ENCODE data around the gene CLIC3.

CLIC3 gene

GRCh38 chr9:136997830-136998234 is 1.5 kb upstream of the CLIC3 start:
- FAIRE-seq: no peak

GRCh38 chr9:136997371-136997770 is 1.0 kb upstream of the CLIC3 start:
- FAIRE-seq: no peak

- FAIRE-seq: no peak
Observed at GRCh38 chr9:136995772-136996311, 526 bp downstream of the CLIC3 start.

- FAIRE-seq: no peak
Observed at GRCh38 chr9:136995362-136995761, 1.0 kb downstream of the CLIC3 start.

GRCh38 chr9:136994888-136995230 is 1.5 kb downstream of the CLIC3 start:
- FAIRE-seq: no peak

- no peak for FAIRE-seq
Observed at GRCh38 chr9:136994180-136994887, 2.0 kb downstream of the CLIC3 start.

- FAIRE-seq: no peak
Observed at GRCh38 chr9:136992819-136993369, 3.5 kb downstream of the CLIC3 start.

GRCh38 chr9:136991993-136992818 is 4.2 kb downstream of the CLIC3 start, which contains the start of gene PAXX:
Gene PAXX, plus strand, starts transcription at chr9:136992422. Its CDS starts 22 bp downstream, at chr9:136992444.
- FAIRE-seq: no peak

GRCh38 chr9:136990242-136990911 is 6.0 kb downstream of the CLIC3 start:
- no peak for FAIRE-seq

- FAIRE-seq: no peak
Observed at GRCh38 chr9:136988872-136989271, 7.5 kb downstream of the CLIC3 start.

GRCh38 chr9:136985853-136986252 is 10.5 kb downstream of the CLIC3 start:
- no peak for FAIRE-seq

- no peak for FAIRE-seq
Observed at GRCh38 chr9:136985027-136985602, 11.3 kb downstream of the CLIC3 start.

- no peak for FAIRE-seq
Observed at GRCh38 chr9:136984464-136985026, 11.8 kb downstream of the CLIC3 start.

GRCh38 chr9:136983656-136984314 is 12.6 kb downstream of the CLIC3 start:
- no peak for FAIRE-seq

GRCh38 chr9:136983167-136983566 is 13.2 kb downstream of the CLIC3 start:
- FAIRE-seq: no peak

GRCh38 chr9:136982232-136983051 is 13.9 kb downstream of the CLIC3 start, which contains the start of gene LCNL1:
Gene LCNL1, plus strand, starts transcription at chr9:136982993. Its CDS starts 594 bp downstream, at chr9:136983587.
- no peak for FAIRE-seq

GRCh38 chr9:136981588-136982231 is 14.7 kb downstream of the CLIC3 start:
- no peak for FAIRE-seq

GRCh38 chr9:136980669-136981478 is 15.5 kb downstream of the CLIC3 start:
- no peak for FAIRE-seq

All from endometrium (tissue), 2 donors.